GM12878 (cell line): ENCODE measurements around the gene ACADS.

Source experiments
- FOXM1 ChIP-seq: IDR thresholded peaks from 2 replicates; pipeline ENCODE4 v1.6.1; 2012; ENCODE audit warnings: low read depth, mild to moderate bottlenecking, inconsistent platforms, low read length, moderate library complexity
- NR2F1 ChIP-seq: fragments of 450-650 bp; conservative IDR thresholded peaks from 2 replicates; pipeline ENCODE4 v1.6.1; 2017; ENCODE audit warnings: mild to moderate bottlenecking
- NRF1 ChIP-seq: conservative IDR thresholded peaks from 2 replicates; pipeline ENCODE4 v1.6.1; 2011; ENCODE audit warnings: mild to moderate bottlenecking, low read depth, low read length, improper control_type of control experiment
- POLR2A ChIP-seq: IDR thresholded peaks from 2 replicates; pipeline ENCODE4 v1.6.1; 2011; ENCODE audit warnings: low read depth, mild to moderate bottlenecking, low read length
- RAD21 ChIP-seq: IDR thresholded peaks from 2 replicates; pipeline ENCODE4 v1.6.1; 2011; ENCODE audit warnings: mild to moderate bottlenecking, low read depth, low read length, moderate library complexity; ENCODE audit not compliant: insufficient read depth
- RB1 ChIP-seq: fragments of 450-650 bp; formaldehyde crosslinking; IDR thresholded peaks from 2 replicates; pipeline ENCODE4 v1.6.1; 2017; ENCODE audit warnings: mild to moderate bottlenecking, borderline replicate concordance
- RFX5 ChIP-seq: IDR thresholded peaks from 2 replicates; pipeline ENCODE4 v1.6.1; 2011; ENCODE audit warnings: low read depth, low read length, improper control_type of control experiment
- SMC3 ChIP-seq: IDR thresholded peaks from 2 replicates; pipeline ENCODE4 v1.6.1; 2011; ENCODE audit warnings: low read length, improper control_type of control experiment, borderline replicate concordance
- TAF1 ChIP-seq: IDR thresholded peaks from 2 replicates; pipeline ENCODE4 v1.6.1; 2011; ENCODE audit warnings: mild to moderate bottlenecking, low read depth, low read length, borderline replicate concordance
- TF ChIP-seq, protein P1 (sequence below): fragments of 150-350 bp; IDR thresholded peaks from 2 replicates; pipeline ENCODE4 v1.6.1; 2016; ENCODE audit warnings: low read depth, low read length
- TF ChIP-seq, protein P2 (sequence below): fragments of 450-650 bp; IDR thresholded peaks from 2 replicates; pipeline ENCODE4 v1.6.1; 2018; ENCODE audit warnings: mild to moderate bottlenecking, low read depth, moderate library complexity; ENCODE audit not compliant: partially characterized antibody
- TF ChIP-seq, protein P3 (sequence below), 3 experiments: IDR thresholded peaks in 2 of 3; conservative IDR thresholded peaks in 1 of 3; 2 replicates each; pipeline ENCODE4 v1.5.1; 2011; ENCODE audit warnings: low read depth in 3 of 3, low read length in 3 of 3, mild to moderate bottlenecking in 3 of 3, control low read depth in 2 of 3, moderate library complexity in 2 of 3, inconsistent platforms in 1 of 3, mixed read lengths in 1 of 3; ENCODE audit not compliant: control insufficient read depth in 2 of 3, insufficient read depth in 1 of 3; ENCODE audit errors: extremely low read depth in 1 of 3

DNA sequence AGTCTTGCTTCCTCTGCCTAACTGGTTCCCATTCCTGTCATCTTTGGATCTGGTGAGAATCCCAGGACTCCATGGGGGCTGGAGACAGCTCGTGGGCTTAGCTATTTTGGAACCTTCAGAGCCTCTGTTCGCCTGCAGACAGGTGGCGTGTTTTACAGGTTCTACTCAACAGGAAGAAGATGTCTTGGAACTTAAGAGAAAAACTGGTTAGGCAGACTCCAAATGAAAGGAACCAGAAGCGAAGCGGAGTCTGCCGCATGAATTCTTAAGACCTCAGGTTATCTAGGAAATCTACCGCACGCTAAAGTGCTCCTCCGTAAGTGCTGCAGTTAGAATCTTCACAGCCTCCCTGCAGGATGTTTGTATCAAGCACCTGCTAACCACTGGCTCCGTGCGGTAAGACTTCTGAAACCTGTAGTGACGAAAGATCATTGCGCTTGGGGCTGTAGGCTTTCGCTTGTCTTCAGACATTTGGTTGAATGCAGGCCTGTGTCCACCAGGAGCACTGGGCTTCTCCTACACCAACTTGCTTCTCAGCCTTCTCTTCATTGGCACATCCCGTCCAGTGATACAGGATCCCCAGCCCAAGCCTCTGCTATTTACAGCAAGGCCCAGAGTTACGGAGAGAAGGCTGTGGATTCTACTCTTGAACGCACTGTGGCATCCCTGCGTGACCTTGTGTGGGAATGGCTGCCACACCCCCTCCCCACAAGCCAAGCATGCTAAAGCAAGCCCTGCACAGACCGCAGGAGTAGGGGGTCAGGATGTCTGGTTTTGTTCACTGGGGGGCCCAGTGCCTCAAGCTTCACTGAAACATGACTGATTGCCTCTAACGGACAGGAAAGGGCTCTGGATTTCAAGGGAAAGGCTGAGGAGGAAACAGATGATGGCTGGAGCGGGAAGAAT, 35.0 kb downstream of the ACADS start:
- TF ChIP-seq RB1 (no peak), RAD21 (no peak), POLR2A (peak; percentile 51; the same call in 1 of the 2 replicates), TAF1 (no peak), RFX5 (no peak), NR2F1 (no peak), FOXM1 (no peak), SMC3 (no peak), NRF1 (no peak)
- TF ChIP-seq, protein P1, sequence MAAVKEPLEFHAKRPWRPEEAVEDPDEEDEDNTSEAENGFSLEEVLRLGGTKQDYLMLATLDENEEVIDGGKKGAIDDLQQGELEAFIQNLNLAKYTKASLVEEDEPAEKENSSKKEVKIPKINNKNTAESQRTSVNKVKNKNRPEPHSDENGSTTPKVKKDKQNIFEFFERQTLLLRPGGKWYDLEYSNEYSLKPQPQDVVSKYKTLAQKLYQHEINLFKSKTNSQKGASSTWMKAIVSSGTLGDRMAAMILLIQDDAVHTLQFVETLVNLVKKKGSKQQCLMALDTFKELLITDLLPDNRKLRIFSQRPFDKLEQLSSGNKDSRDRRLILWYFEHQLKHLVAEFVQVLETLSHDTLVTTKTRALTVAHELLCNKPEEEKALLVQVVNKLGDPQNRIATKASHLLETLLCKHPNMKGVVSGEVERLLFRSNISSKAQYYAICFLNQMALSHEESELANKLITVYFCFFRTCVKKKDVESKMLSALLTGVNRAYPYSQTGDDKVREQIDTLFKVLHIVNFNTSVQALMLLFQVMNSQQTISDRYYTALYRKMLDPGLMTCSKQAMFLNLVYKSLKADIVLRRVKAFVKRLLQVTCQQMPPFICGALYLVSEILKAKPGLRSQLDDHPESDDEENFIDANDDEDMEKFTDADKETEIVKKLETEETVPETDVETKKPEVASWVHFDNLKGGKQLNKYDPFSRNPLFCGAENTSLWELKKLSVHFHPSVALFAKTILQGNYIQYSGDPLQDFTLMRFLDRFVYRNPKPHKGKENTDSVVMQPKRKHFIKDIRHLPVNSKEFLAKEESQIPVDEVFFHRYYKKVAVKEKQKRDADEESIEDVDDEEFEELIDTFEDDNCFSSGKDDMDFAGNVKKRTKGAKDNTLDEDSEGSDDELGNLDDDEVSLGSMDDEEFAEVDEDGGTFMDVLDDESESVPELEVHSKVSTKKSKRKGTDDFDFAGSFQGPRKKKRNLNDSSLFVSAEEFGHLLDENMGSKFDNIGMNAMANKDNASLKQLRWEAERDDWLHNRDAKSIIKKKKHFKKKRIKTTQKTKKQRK: no peak
- TF ChIP-seq, protein P2, sequence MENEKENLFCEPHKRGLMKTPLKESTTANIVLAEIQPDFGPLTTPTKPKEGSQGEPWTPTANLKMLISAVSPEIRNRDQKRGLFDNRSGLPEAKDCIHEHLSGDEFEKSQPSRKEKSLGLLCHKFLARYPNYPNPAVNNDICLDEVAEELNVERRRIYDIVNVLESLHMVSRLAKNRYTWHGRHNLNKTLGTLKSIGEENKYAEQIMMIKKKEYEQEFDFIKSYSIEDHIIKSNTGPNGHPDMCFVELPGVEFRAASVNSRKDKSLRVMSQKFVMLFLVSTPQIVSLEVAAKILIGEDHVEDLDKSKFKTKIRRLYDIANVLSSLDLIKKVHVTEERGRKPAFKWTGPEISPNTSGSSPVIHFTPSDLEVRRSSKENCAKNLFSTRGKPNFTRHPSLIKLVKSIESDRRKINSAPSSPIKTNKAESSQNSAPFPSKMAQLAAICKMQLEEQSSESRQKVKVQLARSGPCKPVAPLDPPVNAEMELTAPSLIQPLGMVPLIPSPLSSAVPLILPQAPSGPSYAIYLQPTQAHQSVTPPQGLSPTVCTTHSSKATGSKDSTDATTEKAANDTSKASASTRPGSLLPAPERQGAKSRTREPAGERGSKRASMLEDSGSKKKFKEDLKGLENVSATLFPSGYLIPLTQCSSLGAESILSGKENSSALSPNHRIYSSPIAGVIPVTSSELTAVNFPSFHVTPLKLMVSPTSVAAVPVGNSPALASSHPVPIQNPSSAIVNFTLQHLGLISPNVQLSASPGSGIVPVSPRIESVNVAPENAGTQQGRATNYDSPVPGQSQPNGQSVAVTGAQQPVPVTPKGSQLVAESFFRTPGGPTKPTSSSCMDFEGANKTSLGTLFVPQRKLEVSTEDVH: no peak
- TF ChIP-seq, protein P3, sequence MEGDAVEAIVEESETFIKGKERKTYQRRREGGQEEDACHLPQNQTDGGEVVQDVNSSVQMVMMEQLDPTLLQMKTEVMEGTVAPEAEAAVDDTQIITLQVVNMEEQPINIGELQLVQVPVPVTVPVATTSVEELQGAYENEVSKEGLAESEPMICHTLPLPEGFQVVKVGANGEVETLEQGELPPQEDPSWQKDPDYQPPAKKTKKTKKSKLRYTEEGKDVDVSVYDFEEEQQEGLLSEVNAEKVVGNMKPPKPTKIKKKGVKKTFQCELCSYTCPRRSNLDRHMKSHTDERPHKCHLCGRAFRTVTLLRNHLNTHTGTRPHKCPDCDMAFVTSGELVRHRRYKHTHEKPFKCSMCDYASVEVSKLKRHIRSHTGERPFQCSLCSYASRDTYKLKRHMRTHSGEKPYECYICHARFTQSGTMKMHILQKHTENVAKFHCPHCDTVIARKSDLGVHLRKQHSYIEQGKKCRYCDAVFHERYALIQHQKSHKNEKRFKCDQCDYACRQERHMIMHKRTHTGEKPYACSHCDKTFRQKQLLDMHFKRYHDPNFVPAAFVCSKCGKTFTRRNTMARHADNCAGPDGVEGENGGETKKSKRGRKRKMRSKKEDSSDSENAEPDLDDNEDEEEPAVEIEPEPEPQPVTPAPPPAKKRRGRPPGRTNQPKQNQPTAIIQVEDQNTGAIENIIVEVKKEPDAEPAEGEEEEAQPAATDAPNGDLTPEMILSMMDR (IDR thresholded peaks at IDR 0.05 in 2 of 3, conservative IDR thresholded peaks at IDR 0.05 in 1 of 3; ENCODE audit: control insufficient read depth in 2 of 3, extremely low read depth in 1 of 3, insufficient read depth in 1 of 3, low read depth in 3 of 3, low read length in 3 of 3): no peak
